Right lobe of liver (tissue), 4 donors: Measurements from ENCODE around the gene ARID3A.

Source experiments
- CTCF ChIP-seq, 4 donors: fragments of 200-600 bp in 3 of 4; fragments of 450-650 bp in 1 of 4; IDR thresholded peaks; one replicate each; pipeline versions ENCODE4 v1.5.1 to v1.8.0; 2016 to 2022; ENCODE audit warnings: antibody characterized with exemption in 4 of 4, mild to moderate bottlenecking in 2 of 4
- POLR2A ChIP-seq: fragments of 450-650 bp; IDR thresholded peaks from one replicate; pipeline ENCODE4 v1.6.1; 2017; ENCODE audit warnings: antibody characterized with exemption, mild to moderate bottlenecking
- donor health status: DM: no; HTN: no; CAD: no.
- donor health status: DM: no; HTN: no; CAD: no.
- donor health status: DM: no; HTN: yes; CAD: no.

GRCh38 chr19:962683-963400 lies 37.0 kb downstream of the ARID3A start:
- no peak for TF ChIP-seq CTCF (IDR thresholded peaks at IDR 0.05)
- TF ChIP-seq POLR2A, result no peak
